ES-I3 (cell line): Measurements from ENCODE around the gene HSD17B4.

Source experiments
- H3K36me3 ChIP-seq: 2 replicates; pipeline ENCODE4 v1.6.1; 2013; ENCODE audit warnings: mild to moderate bottlenecking, low read length, control low read depth, moderate library complexity; ENCODE audit not compliant: insufficient read depth
- H3K4me1 ChIP-seq: 2 replicates; pipeline ENCODE4 v1.6.1; 2013; ENCODE audit warnings: mild to moderate bottlenecking, control low read depth, low read length; ENCODE audit not compliant: insufficient read depth
- H3K9ac ChIP-seq: 2 replicates; pipeline ENCODE4 v1.6.1; 2013; ENCODE audit warnings: low read depth, mild to moderate bottlenecking, low read length, moderate library complexity
- H3K9me3 ChIP-seq: 2 replicates; pipeline ENCODE4 v1.6.1; 2013; ENCODE audit warnings: mild to moderate bottlenecking, low read length, moderate library complexity; ENCODE audit not compliant: control insufficient read depth, insufficient read depth

HSD17B4 gene

GRCh38 chr5:119551819-119552218, 99.5 kb downstream of the HSD17B4 start:
- Histone ChIP-seq H3K9me3 (no peaks in the 10 kb centered on the region), H3K9ac (no peak overlapping the region), H3K4me1 (no peaks in the 10 kb centered on the region), H3K36me3 (no peaks in the 10 kb centered on the region)

GRCh38 chr5:119554597-119554996, 102.3 kb downstream of the HSD17B4 start:
- Histone ChIP-seq H3K9me3 (no peaks in the 10 kb centered on the region), H3K4me1 (no peaks in the 10 kb centered on the region), H3K36me3 (no peaks in the 10 kb centered on the region), H3K9ac (no peak overlapping the region)

GRCh38 chr5:119570910-119571309, 118.6 kb downstream of the HSD17B4 start:
- no peaks in the 10 kb centered on the region for H3K4me1 ChIP-seq
- no peaks in the 10 kb centered on the region for H3K36me3 ChIP-seq
- H3K9me3 ChIP-seq, result no peaks in the 10 kb centered on the region
- no peak overlapping the region for H3K9ac ChIP-seq

- Histone ChIP-seq H3K4me1 (peaks cover 8% of the 10 kb centered on the region; the same call in 1 of the 2 replicates), H3K9me3 (no peaks in the 10 kb centered on the region), H3K36me3 (no peaks in the 10 kb centered on the region), H3K9ac (no peak overlapping the region)
These were observed 126.6 kb downstream of the HSD17B4 start for GRCh38 chr5:119578937-119579336.

GRCh38 chr5:119582987-119583386, 130.7 kb downstream of the HSD17B4 start:
- no peaks in the 10 kb centered on the region; the same call in 1 of the 2 replicates for H3K9me3 ChIP-seq
- H3K9ac ChIP-seq, result no peak overlapping the region
- peaks cover 8% of the 10 kb centered on the region; the same call in 1 of the 2 replicates for H3K4me1 ChIP-seq
- no peaks in the 10 kb centered on the region for H3K36me3 ChIP-seq

GRCh38 chr5:119583684-119584083, 131.4 kb downstream of the HSD17B4 start:
- peaks cover 8% of the 10 kb centered on the region; the same call in 1 of the 2 replicates for H3K4me1 ChIP-seq
- H3K9ac ChIP-seq, result no peak overlapping the region
- H3K36me3 ChIP-seq, result no peaks in the 10 kb centered on the region
- no peaks in the 10 kb centered on the region; the same call in 1 of the 2 replicates for H3K9me3 ChIP-seq
